GM10248 (cell line): ENCODE data around the gene NLGN1.
A peak's percentile ranks its signal among the peaks of the same experiment; 100 is the strongest.

Experiments used
- CTCF ChIA-PET: fragments of 300-600 bp; sonication (Branson Sonifier 250); formaldehyde crosslinking; extraction: SDS; loops from one replicate; lab custom pipeline; 2021; ENCODE audit warnings: antibody characterized with exemption; lab: Yijun Ruan, JAX
- POLR2A ChIA-PET: fragments of 350-650 bp; sonication (Branson Sonifier 250); formaldehyde crosslinking; extraction: SDS; loops from one replicate; lab custom pipeline; 2020; ENCODE audit warnings: antibody characterized with exemption; lab: Yijun Ruan, JAX
- DNase-seq: peaks from one replicate; pipeline ENCODE4 v3.0.0; 2012; ENCODE audit errors: extremely low spot score
- TF ChIP-seq, protein P1 (sequence below): IDR thresholded peaks from 2 replicates; pipeline ENCODE4 v1.5.1; 2012; ENCODE audit warnings: mild to moderate bottlenecking, low read depth; ENCODE audit errors: extremely low read depth, missing control alignments, control extremely low read depth

The NLGN1 gene

GRCh38 chr3:173711619-173712018, 314.1 kb downstream of the NLGN1 start:
- TF ChIP-seq, protein P1, sequence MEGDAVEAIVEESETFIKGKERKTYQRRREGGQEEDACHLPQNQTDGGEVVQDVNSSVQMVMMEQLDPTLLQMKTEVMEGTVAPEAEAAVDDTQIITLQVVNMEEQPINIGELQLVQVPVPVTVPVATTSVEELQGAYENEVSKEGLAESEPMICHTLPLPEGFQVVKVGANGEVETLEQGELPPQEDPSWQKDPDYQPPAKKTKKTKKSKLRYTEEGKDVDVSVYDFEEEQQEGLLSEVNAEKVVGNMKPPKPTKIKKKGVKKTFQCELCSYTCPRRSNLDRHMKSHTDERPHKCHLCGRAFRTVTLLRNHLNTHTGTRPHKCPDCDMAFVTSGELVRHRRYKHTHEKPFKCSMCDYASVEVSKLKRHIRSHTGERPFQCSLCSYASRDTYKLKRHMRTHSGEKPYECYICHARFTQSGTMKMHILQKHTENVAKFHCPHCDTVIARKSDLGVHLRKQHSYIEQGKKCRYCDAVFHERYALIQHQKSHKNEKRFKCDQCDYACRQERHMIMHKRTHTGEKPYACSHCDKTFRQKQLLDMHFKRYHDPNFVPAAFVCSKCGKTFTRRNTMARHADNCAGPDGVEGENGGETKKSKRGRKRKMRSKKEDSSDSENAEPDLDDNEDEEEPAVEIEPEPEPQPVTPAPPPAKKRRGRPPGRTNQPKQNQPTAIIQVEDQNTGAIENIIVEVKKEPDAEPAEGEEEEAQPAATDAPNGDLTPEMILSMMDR = no peak
- CTCF ChIA-PET = interaction anchor here (1.0 kb wide), 1 partner anchor 9 kb away, joined by 4 read pairs; no protein-coding TSS in a partner anchor
- POLR2A ChIA-PET = no interaction called here
- no peak for DNase-seq

DNA sequence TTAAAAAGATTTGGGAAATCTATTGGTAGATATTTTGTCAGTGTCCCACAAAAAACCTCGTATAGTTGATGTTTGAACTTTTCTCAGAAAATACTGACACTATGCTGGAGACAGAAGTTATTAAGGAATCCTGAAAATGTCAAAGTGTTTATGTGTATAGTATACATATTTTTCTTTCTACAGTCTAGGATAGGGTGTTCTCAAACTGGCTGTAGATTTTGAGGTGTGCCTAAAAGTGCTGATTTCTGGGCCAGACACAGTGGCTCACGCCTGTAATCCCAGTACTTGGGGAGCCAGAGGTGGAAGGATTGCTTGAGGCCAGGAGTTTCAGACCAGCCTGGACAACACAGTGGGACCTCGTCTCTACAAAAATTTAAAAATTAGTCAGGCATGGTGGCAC, 322.0 kb downstream of the NLGN1 start:
- ChIA-PET CTCF (no interaction called here), POLR2A (no interaction called here)
- DNase-seq = no peak
- TF ChIP-seq, protein P1 = no peak

GRCh38 chr3:173725507-173725906, 328.0 kb downstream of the NLGN1 start:
- ChIA-PET CTCF (no interaction called here), POLR2A (no interaction called here)
- TF ChIP-seq, protein P1 = no peak
- no peak for DNase-seq

DNA sequence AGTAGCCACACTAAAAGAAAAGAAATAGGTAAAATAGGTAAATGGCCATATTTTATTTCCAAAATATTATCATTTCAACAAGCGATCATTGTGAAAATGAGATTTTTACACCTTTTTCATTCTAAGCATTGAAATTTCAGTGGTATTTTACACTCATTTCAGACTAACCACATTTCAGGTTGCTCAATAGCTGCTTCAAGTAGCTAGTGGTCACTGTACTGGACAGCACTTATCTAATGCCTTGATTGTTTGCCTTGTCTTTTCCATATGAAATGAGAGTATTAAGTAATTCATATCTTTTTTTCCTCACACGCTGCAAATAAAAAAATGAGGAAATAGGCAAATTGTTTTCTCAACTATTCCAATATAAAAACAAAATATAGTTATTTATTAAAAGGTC, 332.8 kb downstream of the NLGN1 start:
- ChIA-PET POLR2A (no interaction called here), CTCF (interaction anchor here (1.4 to 1.5 kb wide), 2 partner anchors 13 to 28 kb away, joined by 3 read pairs; no protein-coding TSS in a partner anchor)
- TF ChIP-seq, protein P1 = no peak
- no peak for DNase-seq

DNA sequence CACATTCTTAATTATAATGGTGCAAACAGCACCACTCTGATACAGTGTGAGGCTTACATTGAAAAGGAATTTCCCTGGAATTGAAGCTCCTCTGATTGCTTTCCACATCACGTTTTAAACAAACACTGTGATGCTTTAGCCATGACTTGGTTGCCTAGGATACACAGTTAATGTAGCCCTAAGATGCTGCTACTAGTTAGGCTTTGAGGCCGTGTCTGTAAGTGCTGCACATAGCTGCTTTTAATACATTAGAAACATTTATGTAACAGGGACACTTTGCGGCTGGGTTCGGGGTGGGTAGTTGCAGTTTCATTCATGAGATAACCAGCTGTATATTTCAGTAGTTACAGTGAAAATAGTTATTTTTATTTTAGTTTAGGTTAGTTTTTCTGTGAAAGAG, 334.7 kb downstream of the NLGN1 start:
- CTCF ChIA-PET = interaction anchor here (1.1 to 1.2 kb wide), 2 partner anchors 13 to 20 kb away, joined by 3 to 4 read pairs; no protein-coding TSS in a partner anchor
- no peak for DNase-seq
- TF ChIP-seq, protein P1 = no peak
- POLR2A ChIA-PET = no interaction called here

GRCh38 chr3:173733029-173733652, 335.6 kb downstream of the NLGN1 start:
- ChIA-PET POLR2A (no interaction called here), CTCF (interaction anchor here (1.1 to 1.2 kb wide), 3 partner anchors 9 to 19 kb away, joined by 3 to 4 read pairs (median 3); no protein-coding TSS in a partner anchor)
- TF ChIP-seq, protein P1 = peak; percentile 2
- no peak for DNase-seq
